SH-SY5Y (cell line): Measurements from ENCODE around the gene EML3.
A peak's percentile ranks its signal among the peaks of the same experiment; 100 is the strongest.

ENCODE experiments used
- GATA2 ChIP-seq: IDR thresholded peaks from 2 replicates; pipeline ENCODE4 v1.6.1; 2011; ENCODE audit warnings: mild to moderate bottlenecking, low read depth, low read length
- GATA3 ChIP-seq: IDR thresholded peaks from 2 replicates; pipeline ENCODE4 v1.6.1; 2011; ENCODE audit warnings: low read depth, mild to moderate bottlenecking, low read length, moderate library complexity

Gene EML3

GRCh38 chr11:62572431-62572830 is 40.1 kb downstream of the EML3 start:
- TF ChIP-seq GATA3 (no peak), GATA2 (no peak)

DNA sequence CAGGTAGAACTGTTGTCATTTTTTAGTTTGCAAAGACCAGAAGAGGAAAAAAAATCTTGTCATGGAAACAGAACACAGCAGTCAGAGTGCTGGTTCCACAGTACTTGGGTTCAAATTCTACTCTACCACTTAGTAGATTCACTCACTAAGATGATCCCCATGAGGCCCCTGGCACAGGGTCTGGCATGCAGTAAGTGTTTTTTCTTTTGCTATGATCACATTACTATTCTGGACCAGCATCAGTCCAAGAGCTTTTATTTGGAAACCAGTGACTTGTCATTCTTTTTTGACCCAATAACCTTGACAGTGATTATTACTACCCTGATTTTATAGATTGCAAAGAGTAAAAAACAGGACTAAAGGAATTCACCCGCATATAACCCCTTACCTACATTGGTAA is 43.0 kb downstream of the EML3 start:
- TF ChIP-seq GATA2 (no peak), GATA3 (no peak)

DNA sequence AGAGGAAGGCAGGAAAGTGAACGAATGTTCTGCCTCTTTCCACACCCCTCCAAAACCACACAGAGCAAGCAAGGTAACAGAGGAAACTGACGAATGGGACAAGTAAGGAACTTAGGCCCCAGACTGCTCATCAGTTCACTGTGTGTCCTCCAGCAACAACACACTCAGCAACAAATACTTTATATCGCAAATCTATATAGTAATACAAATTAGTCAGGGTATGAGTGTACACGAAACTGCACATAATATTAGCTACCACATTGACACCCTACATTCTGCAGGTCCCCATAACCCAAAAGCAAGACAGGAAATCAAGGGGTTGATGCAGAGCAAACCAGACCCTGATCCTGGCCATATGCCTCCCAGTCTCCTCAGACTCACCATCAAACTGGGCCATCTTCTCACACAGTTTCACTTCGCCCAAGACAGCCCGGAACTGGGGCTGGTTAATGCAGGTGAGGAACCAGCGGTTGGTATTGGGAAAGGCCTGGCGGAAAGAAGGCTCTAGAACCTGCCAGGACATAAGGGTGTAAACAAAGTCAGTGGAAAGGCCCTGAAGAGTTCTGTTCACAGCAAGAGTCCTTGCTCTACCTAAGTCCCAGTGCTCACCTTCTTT is 45.4 kb downstream of the EML3 start:
- TF ChIP-seq GATA2, result no peak
- no peak for TF ChIP-seq GATA3

- TF ChIP-seq GATA3, result no peak
- TF ChIP-seq GATA2, result no peak
Observed at GRCh38 chr11:62566247-62566646, 46.3 kb downstream of the EML3 start.

- TF ChIP-seq GATA3, result no peak
- no peak for TF ChIP-seq GATA2
Observed at GRCh38 chr11:62565100-62565802, 47.3 kb downstream of the EML3 start.

GRCh38 chr11:62560566-62561103 is 51.9 kb downstream of the EML3 start:
- TF ChIP-seq GATA3 (no peak), GATA2 (peak; percentile 81; the same call in 1 of the 2 replicates)

DNA sequence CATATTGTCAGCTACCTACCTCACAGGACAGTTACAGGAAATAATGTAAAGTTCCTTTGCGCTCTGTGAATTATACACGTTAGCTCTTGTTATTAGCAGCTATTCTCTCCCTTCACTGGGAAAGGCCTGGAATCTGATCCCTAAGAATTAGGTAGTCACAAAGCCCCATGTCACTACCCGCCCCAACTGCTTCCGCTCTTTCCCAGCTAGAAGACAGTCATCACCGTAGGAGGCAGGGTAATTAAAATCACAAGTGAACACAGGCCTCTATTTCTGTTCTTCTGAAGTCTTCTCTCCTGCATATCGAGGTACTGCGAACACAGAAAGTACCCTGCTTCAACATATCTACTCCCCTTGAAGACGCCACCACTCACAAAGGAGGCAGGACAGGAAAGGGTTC is 53.4 kb downstream of the EML3 start:
- no peak for TF ChIP-seq GATA2
- no peak for TF ChIP-seq GATA3

DNA sequence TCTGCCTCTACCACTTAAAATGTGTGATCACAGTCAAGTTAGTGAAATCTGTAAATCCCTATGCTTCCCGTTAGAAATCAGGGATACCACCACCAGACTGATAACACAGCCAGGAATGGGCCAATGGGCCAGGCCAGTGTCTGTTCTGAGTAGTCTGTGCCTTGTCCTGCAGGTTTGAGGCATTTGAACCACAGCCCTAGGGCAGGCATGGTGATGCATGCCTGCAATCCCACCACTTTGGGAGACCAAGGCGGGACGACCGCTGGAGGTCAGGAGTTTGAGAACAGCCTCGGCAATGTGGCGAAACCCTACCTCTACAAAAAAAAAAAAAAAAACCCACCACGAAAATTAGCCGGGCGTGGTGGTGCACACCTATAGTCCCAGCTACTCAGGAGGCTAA is 53.9 kb downstream of the EML3 start:
- TF ChIP-seq GATA3 (no peak), GATA2 (no peak)

DNA sequence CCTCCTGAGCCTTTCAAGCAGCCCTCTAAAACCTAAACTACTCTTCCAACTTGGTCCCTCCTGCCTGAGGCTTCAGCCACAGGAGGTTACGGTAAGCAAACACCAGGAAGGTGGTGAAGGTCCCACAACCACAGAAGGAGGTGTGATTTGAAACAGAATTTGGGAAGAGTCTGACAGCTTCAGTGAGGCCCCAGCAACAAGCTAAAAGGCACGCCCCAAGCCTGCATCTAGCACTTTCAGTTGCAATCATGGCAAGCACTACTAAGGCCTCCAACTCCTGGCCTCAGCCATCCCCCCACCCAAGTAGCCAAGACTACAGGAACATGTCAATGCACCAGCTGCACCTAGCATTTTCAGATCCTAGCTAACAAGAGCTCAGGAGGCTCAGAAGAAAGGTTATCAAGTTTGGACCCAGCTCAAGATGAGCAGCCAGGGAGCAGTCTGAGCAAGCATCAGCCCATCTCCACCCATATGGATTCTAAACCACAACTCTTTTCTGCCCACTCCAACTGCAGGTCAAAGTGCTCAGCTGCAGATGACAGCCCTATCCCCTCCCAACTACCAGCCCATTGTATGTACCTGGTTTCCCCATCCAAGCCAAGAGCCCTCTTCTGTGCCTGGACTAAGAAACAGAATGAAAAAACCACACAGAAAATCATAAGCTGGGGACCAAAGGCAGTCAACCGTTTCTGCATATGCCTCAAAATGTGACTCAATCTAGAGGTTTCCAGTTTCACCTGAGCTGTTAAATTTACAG is 55.5 kb downstream of the EML3 start:
- TF ChIP-seq GATA2 (no peak), GATA3 (no peak)

DNA sequence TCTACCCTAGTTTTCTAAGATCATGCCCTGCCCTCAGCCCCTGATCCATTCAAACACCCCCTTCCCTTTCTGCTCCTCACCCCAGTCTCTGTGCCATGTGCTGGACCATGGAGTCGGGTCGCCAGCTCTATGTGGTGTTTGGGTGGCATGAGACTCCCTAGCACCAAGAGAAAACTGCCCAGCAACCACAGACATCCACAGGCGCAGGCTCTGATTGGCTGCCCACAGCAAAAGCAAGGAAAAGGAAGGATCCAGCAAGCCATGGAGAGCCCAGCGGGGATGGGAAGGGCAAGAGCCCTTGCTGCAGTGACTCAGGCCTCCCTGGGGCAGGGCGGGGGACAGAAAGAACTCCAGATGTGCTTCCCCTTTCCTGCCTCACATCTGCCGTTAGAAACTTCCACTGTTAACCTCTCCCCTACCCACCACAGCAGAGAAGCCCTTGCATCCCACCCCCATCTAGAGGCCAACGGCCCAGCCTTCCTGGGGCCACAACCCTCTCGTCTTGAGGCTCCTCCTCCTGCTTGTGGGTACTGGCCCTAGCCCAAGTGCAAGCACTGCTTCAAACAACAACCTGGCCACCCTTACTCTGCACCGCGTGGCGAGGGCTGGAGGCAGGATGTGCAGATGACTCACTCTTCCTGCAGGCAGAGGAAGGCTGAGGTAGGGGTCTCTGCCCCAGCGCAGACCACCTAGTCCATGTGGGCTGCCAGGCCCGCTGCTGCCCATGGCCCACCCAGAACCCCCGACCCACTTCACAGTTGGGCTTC is 56.3 kb downstream of the EML3 start:
- TF ChIP-seq GATA3, result no peak
- no peak for TF ChIP-seq GATA2

- TF ChIP-seq GATA2 (peak; percentile 57), GATA3 (no peak)
Observed at GRCh38 chr11:62555464-62556107, 57.0 kb downstream of the EML3 start.

DNA sequence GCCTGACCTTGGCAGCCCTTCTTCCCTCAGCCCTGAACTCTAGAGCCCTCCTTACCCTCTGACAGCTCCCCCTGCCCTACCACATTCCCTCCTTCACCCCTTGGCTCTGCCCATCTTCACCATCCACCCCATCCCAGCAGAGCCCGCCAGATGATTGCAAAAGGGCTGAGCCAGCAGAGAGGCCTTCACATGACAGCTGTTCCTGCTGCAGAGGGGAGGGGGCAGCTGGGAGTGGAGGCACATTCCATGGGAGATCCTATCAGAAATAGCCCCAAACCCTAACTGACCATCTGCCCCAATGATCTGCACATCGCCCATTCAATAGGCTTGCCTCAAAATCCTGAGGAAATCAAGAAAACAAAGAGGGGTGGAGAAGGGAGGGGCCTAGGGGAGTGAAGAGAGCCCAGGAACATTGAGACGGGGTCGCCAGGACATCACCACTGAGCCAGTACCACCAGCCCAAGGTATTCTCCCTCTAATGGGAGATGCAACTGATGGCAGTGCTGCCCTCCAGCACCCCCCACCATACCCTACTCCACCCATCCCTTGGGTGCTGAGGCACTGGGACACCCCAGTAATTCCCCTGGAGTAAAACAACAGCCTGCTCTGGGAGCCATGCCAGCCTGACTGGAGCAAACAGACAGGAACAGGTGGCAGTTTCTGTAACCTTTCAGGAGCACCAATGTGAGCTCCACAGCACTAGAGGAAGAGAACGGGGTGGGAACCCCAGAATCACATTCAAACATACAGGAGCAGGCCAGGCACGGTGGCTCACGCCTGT is 58.0 kb downstream of the EML3 start:
- TF ChIP-seq GATA3, result no peak
- TF ChIP-seq GATA2, result no peak
